NCI-H146 treated with DMSO at 0.1 percent for 48 hours (cell line): ENCODE results near the gene ESR2.
"Not testable (repeated sequence)": the region's sequence is repeated elsewhere in the genome, so short reads cannot be mapped to it uniquely, and the experiment has no call there.

Experiments used
- DNase-seq: peaks from one replicate; lab custom pipeline; 2025; ENCODE audit not compliant: unreplicated experiment; lab: John Stamatoyannopoulos, UW

The ESR2 gene

GRCh38 chr14:64225151-64225757 lies 68.9 kb downstream of the ESR2 start:
- no peak for DNase-seq

- no peak for DNase-seq
Measured at GRCh38 chr14:64221391-64222003, 72.7 kb downstream of the ESR2 start.

GRCh38 chr14:64220466-64220865 lies 73.7 kb downstream of the ESR2 start:
- no peak for DNase-seq

GRCh38 chr14:64220056-64220455 lies 74.1 kb downstream of the ESR2 start:
- no peak for DNase-seq

GRCh38 chr14:64218344-64219240 lies 75.6 kb downstream of the ESR2 start:
- DNase-seq = no peak

GRCh38 chr14:64217834-64218233 lies 76.3 kb downstream of the ESR2 start:
- no peak for DNase-seq

- no peak for DNase-seq
Measured at GRCh38 chr14:64217308-64217707, 76.9 kb downstream of the ESR2 start.

GRCh38 chr14:64215978-64216377 lies 78.2 kb downstream of the ESR2 start:
- DNase-seq = no peak

GRCh38 chr14:64215274-64215673 lies 78.9 kb downstream of the ESR2 start:
- DNase-seq = no peak

GRCh38 chr14:64213853-64214570 lies 80.2 kb downstream of the ESR2 start:
- DNase-seq = no peak

- no peak for DNase-seq
Measured at GRCh38 chr14:64213086-64213485, 81.1 kb downstream of the ESR2 start.

GRCh38 chr14:64212666-64213065 lies 81.5 kb downstream of the ESR2 start:
- DNase-seq = no peak

- DNase-seq = not testable (repeated sequence)
Measured at GRCh38 chr14:64210912-64211311, 83.3 kb downstream of the ESR2 start.

GRCh38 chr14:64210216-64210615 lies 84.0 kb downstream of the ESR2 start:
- DNase-seq = no peak

- DNase-seq = no peak
Measured at GRCh38 chr14:64209444-64210131, 84.6 kb downstream of the ESR2 start.

- DNase-seq = no peak
Measured at GRCh38 chr14:64208981-64209380, 85.2 kb downstream of the ESR2 start.

GRCh38 chr14:64208261-64208660 lies 85.9 kb downstream of the ESR2 start:
- no peak for DNase-seq

- DNase-seq = no peak
Measured at GRCh38 chr14:64203366-64204006, 90.7 kb downstream of the ESR2 start.

- no peak for DNase-seq
Measured at GRCh38 chr14:64202716-64203115, 91.5 kb downstream of the ESR2 start.

- no peak for DNase-seq
Measured at GRCh38 chr14:64201921-64202545, 92.1 kb downstream of the ESR2 start.
